Stomach (tissue), 4 donors: ENCODE data around the gene LCE4A.

Source experiments
- CTCF ChIP-seq, 7 experiments: fragments of 450-650 bp in 4 of 7; fragments of 200-600 bp in 3 of 7; sonication (generic) in 3 of 7; IDR thresholded peaks; one replicate each; pipeline ENCODE4 v1.5.1; 2016 to 2019; ENCODE audit warnings: antibody characterized with exemption in 7 of 7, control low read depth in 2 of 7, mild to moderate bottlenecking in 1 of 7
- EP300 ChIP-seq: sonication (generic); formaldehyde crosslinking; IDR thresholded peaks from one replicate; pipeline ENCODE4 v1.6.1; 2017; ENCODE audit warnings: antibody characterized with exemption
- POLR2A ChIP-seq, 4 donors: fragments of 450-650 bp; IDR thresholded peaks; one replicate each; pipeline ENCODE4 v1.6.1; 2016; ENCODE audit warnings: antibody characterized with exemption in 4 of 4, control low read depth in 2 of 4, mild to moderate bottlenecking in 1 of 4, moderate library complexity in 1 of 4

GRCh38 chr1:152663098-152663497 lies 44.9 kb upstream of the LCE4A start, which contains the start of gene LCE2D:
- TF ChIP-seq CTCF (IDR thresholded peaks at IDR 0.05) (no peak), EP300 (no peak), POLR2A (IDR thresholded peaks at IDR 0.05) (no peak)
